ENCODE measurements around the gene CCDC33. TPM values are rescaled to one million over a fixed set of nuclear protein-coding genes. Genes with fewer than 3 reads are reported as not detected.

The CCDC33 gene
- total RNA-seq, 2 experiments from 2014 or later, result not detected

GRCh38 chr15:74384881-74385643 lies 148.9 kb downstream of the CCDC33 start:
- peak overlapping the region; percentile 93 for H3K27ac Mint-ChIP-seq
- H3K27me3 Mint-ChIP-seq, result no peaks in the 10 kb centered on the region
- peaks cover 40% of the 10 kb centered on the region for H3K4me1 Mint-ChIP-seq
- ChIA-PET CTCF (interaction anchor here (0.5 to 9.7 kb wide), 13 partner anchors 11 to 336 kb away, joined by 3 to 248 read pairs (median 6); partner anchors contain the start of genes ARID3B, SEMA7A and UBL7), POLR2A (interaction anchor here (0.9 to 4.2 kb wide), 17 partner anchors 9 to 457 kb away, joined by 3 to 42 read pairs (median 6); partner anchors contain the start of genes ARID3B, CLK3 and UBL7)
- no peaks in the 10 kb centered on the region for H3K36me3 Mint-ChIP-seq (ENCODE audit: low read depth)
- DNase-seq, result peak; percentile 72
- H3K4me3 Mint-ChIP-seq, result no peak overlapping the region
- no peaks in the 10 kb centered on the region for H3K9me3 Mint-ChIP-seq

GRCh38 chr15:74385733-74386132 lies 149.6 kb downstream of the CCDC33 start:
- ChIA-PET CTCF (interaction anchor here (1.7 to 9.7 kb wide), 6 partner anchors 10 to 104 kb away, joined by 7 to 248 read pairs (median 22); partner anchors contain the start of gene SEMA7A), POLR2A (interaction anchor here (1.0 to 4.2 kb wide), 11 partner anchors 8 to 458 kb away, joined by 3 to 42 read pairs (median 13); partner anchors contain the start of genes ARID3B and UBL7)
- Mint-ChIP-seq H3K27ac (peak overlapping the region; percentile 93), H3K4me3 (no peak overlapping the region), H3K36me3 (ENCODE audit: low read depth) (no peaks in the 10 kb centered on the region), H3K9me3 (no peaks in the 10 kb centered on the region), H3K4me1 (peaks cover 42% of the 10 kb centered on the region), H3K27me3 (no peaks in the 10 kb centered on the region)
- no peak for DNase-seq

Other genes starting within 250 kb of the CCDC33 start
- gene STOML1, start 244.0 kb upstream of the CCDC33 start, total RNA-seq, result 1 to 10 TPM; 7.1 to 8.5 TPM
- 100 to 1,000 TPM; 133 to 138 TPM for gene PML, start 241.6 kb upstream of the CCDC33 start, total RNA-seq
- not detected for gene GOLGA6A, start 153.8 kb upstream of the CCDC33 start, total RNA-seq
- gene ISLR2, start 105.7 kb upstream of the CCDC33 start, total RNA-seq, result under 1 TPM in 1 of 2 experiments, not detected in 1; 0.08 TPM
- not detected for gene ISLR, start 62.6 kb upstream of the CCDC33 start, total RNA-seq
- not detected for gene STRA6, start 33.5 kb upstream of the CCDC33 start, total RNA-seq
- gene CYP11A1, start 131.3 kb downstream of the CCDC33 start, total RNA-seq, result not detected
- gene SEMA7A, start 197.6 kb downstream of the CCDC33 start, total RNA-seq, result 1 to 10 TPM; 3.8 to 4.3 TPM
- 10 to 100 TPM; 54.7 to 61.3 TPM for gene UBL7, start 224.8 kb downstream of the CCDC33 start, total RNA-seq

Data from activated CD4-positive, alpha-beta memory T cell treated with anti-CD3 and anti-CD28 coated beads, Interleukin-2, amount 10 ng/mL, durations not matched to agents 7 days and 5 days (primary cell).